ENCODE results near the gene RBM20. TPM values are rescaled to one million over a fixed set of nuclear protein-coding genes. Genes with fewer than 3 reads are reported as not detected.

The RBM20 gene
- total RNA-seq, 6 experiments from 2014 or later, result 0.04 to 0.29 (median 0.06) TPM

GRCh38 chr10:110802090-110802489, 158.0 kb downstream of the RBM20 start:
- intact Hi-C loops (cut with DNase I), result no loop called here
- ATAC-seq, result no peak
- no peak for TF ChIP-seq POLR2A (IDR thresholded peaks at IDR 0.05)
- no peak for DNase-seq
- peaks cover 0 to 22% (median 7%) of the 10 kb centered on the region in 4 donors for H3K4me1 ChIP-seq
- no peaks in the 10 kb centered on the region for H3K27me3 ChIP-seq
- WGBS (ENCODE audit: insufficient coverage, low coverage, low lambda C conversion rate, missing lambda C conversion rate), result 100% methylated on average over 1 of the region's 1 CpG
- H3K9me3 ChIP-seq, result no peaks in the 10 kb centered on the region
- no peak overlapping the region for H3K4me3 ChIP-seq
- no peaks in the 10 kb centered on the region for H3K36me3 ChIP-seq
- no peak overlapping the region for H3K27ac ChIP-seq

GRCh38 chr10:110802551-110803238, 158.6 kb downstream of the RBM20 start:
- H3K4me3 ChIP-seq, result no peak overlapping the region
- H3K4me1 ChIP-seq, result peaks cover 0 to 22% (median 7%) of the 10 kb centered on the region in 4 donors
- TF ChIP-seq, protein P1, sequence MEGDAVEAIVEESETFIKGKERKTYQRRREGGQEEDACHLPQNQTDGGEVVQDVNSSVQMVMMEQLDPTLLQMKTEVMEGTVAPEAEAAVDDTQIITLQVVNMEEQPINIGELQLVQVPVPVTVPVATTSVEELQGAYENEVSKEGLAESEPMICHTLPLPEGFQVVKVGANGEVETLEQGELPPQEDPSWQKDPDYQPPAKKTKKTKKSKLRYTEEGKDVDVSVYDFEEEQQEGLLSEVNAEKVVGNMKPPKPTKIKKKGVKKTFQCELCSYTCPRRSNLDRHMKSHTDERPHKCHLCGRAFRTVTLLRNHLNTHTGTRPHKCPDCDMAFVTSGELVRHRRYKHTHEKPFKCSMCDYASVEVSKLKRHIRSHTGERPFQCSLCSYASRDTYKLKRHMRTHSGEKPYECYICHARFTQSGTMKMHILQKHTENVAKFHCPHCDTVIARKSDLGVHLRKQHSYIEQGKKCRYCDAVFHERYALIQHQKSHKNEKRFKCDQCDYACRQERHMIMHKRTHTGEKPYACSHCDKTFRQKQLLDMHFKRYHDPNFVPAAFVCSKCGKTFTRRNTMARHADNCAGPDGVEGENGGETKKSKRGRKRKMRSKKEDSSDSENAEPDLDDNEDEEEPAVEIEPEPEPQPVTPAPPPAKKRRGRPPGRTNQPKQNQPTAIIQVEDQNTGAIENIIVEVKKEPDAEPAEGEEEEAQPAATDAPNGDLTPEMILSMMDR (IDR thresholded peaks at IDR 0.05), result no peak
- TF ChIP-seq POLR2A (IDR thresholded peaks at IDR 0.05), result no peak
- 16% methylated on average over 7 of the region's 7 CpGs for WGBS (ENCODE audit: insufficient coverage, low coverage, low lambda C conversion rate, missing lambda C conversion rate)
- DNase-seq (peak; percentile 67 to 92 (median 69)), ATAC-seq (peak; percentile 71 to 92 (median 77))
- intact Hi-C loops (cut with DNase I), result no loop called here
- H3K27me3 ChIP-seq, result no peaks in the 10 kb centered on the region
- no peaks in the 10 kb centered on the region for H3K9me3 ChIP-seq
- no peaks in the 10 kb centered on the region for H3K36me3 ChIP-seq
- no peak overlapping the region for H3K27ac ChIP-seq

GRCh38 chr10:110803239-110803749, 159.2 kb downstream of the RBM20 start:
- ATAC-seq (peak in 2 of 4 donors; percentile 23 to 35), DNase-seq (no peak)
- H3K9me3 ChIP-seq, result no peaks in the 10 kb centered on the region
- no peak overlapping the region for H3K27ac ChIP-seq
- TF ChIP-seq POLR2A (IDR thresholded peaks at IDR 0.05), result no peak
- TF ChIP-seq, protein P1 (IDR thresholded peaks at IDR 0.05), result no peak
- no peaks in the 10 kb centered on the region for H3K27me3 ChIP-seq
- H3K36me3 ChIP-seq, result no peaks in the 10 kb centered on the region
- 56% methylated on average over 6 of the region's 6 CpGs for WGBS (ENCODE audit: insufficient coverage, low coverage, low lambda C conversion rate, missing lambda C conversion rate)
- H3K4me1 ChIP-seq, result peaks cover 0 to 22% (median 7%) of the 10 kb centered on the region in 4 donors
- H3K4me3 ChIP-seq, result no peak overlapping the region
- intact Hi-C loops (cut with DNase I), result no loop called here

DNA sequence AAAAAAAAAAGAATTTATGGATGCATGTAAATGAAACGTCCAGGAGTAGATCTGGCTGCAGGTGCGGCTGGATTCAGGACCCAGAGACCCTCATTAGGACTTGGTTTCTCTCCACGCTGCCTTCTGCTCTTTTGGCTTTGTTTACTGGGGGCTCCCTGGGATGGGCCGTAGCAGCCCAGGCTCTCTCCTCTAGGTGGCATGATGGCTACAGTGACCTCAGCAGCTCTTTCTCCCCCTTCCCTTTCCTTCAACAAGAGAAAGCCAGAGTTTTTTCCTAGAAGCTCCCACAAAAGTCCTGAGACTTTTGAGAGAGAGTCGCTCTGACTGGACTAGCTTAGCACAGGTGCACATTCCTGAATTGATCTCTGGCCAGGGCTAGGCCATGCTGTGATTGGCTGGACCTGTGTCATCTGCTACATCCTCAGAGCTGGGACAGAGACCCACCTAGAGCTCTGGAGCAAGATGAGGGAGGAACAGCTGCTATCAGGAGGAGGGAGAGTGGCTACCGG, 159.7 kb downstream of the RBM20 start:
- 22% methylated on average over 5 of the region's 6 CpGs for WGBS (ENCODE audit: insufficient coverage, low coverage, low lambda C conversion rate, missing lambda C conversion rate)
- H3K4me1 ChIP-seq, result peaks cover 0 to 22% (median 7%) of the 10 kb centered on the region in 4 donors
- H3K36me3 ChIP-seq, result no peaks in the 10 kb centered on the region
- no peak overlapping the region for H3K27ac ChIP-seq
- peak; percentile 79 to 90 (median 86) for ATAC-seq
- H3K9me3 ChIP-seq, result no peaks in the 10 kb centered on the region
- H3K27me3 ChIP-seq, result no peaks in the 10 kb centered on the region
- intact Hi-C loops (cut with DNase I), result no loop called here
- no peak for DNase-seq
- TF ChIP-seq, protein P1 (IDR thresholded peaks at IDR 0.05), result peak; percentile 60 to 73 (median 72)
- no peak for TF ChIP-seq POLR2A (IDR thresholded peaks at IDR 0.05)
- H3K4me3 ChIP-seq, result no peak overlapping the region

GRCh38 chr10:110804376-110804775, 160.2 kb downstream of the RBM20 start:
- no peak overlapping the region for H3K4me3 ChIP-seq
- no peaks in the 10 kb centered on the region for H3K36me3 ChIP-seq
- no peak for ATAC-seq
- DNase-seq, result no peak
- TF ChIP-seq, protein P1 (IDR thresholded peaks at IDR 0.05), result no peak
- TF ChIP-seq POLR2A (IDR thresholded peaks at IDR 0.05), result no peak
- H3K27ac ChIP-seq, result no peak overlapping the region
- H3K9me3 ChIP-seq, result no peaks in the 10 kb centered on the region
- no peaks in the 10 kb centered on the region for H3K27me3 ChIP-seq
- 67% methylated on average over 1 of the region's 1 CpG for WGBS (ENCODE audit: insufficient coverage, low coverage, low lambda C conversion rate, missing lambda C conversion rate)
- intact Hi-C loops (cut with DNase I), result no loop called here
- H3K4me1 ChIP-seq, result peaks cover 0 to 22% (median 7%) of the 10 kb centered on the region in 4 donors
